ENCODE measurements around the gene SRMS.

DNA sequence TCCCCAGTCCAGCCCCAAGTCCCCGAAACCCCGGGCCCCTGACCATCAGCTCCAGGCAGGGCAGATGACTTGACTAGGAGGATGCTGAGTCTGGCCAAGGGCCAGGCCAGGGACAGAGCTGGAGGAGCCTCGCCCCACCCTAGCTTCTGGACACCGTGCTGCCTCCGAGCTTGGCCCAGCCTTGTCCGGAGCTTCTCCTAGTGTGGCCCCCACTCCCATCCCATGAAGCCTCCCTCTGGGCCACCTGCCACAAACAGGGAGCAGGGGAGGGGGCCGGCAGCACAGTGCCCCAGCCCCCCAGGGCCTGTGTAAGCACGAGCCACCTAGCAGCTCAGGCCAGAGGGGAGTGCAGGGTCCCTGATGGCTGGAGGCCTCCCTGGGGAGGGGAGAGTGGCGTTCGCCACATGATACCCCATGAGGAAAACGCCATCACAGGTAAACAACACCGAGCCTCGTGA lies 54.0 kb downstream of the SRMS start:
- TF ChIP-seq, protein P1, sequence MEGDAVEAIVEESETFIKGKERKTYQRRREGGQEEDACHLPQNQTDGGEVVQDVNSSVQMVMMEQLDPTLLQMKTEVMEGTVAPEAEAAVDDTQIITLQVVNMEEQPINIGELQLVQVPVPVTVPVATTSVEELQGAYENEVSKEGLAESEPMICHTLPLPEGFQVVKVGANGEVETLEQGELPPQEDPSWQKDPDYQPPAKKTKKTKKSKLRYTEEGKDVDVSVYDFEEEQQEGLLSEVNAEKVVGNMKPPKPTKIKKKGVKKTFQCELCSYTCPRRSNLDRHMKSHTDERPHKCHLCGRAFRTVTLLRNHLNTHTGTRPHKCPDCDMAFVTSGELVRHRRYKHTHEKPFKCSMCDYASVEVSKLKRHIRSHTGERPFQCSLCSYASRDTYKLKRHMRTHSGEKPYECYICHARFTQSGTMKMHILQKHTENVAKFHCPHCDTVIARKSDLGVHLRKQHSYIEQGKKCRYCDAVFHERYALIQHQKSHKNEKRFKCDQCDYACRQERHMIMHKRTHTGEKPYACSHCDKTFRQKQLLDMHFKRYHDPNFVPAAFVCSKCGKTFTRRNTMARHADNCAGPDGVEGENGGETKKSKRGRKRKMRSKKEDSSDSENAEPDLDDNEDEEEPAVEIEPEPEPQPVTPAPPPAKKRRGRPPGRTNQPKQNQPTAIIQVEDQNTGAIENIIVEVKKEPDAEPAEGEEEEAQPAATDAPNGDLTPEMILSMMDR (IDR thresholded peaks at IDR 0.05) = no peak
- TF ChIP-seq EZH2 (IDR thresholded peaks at IDR 0.05; ENCODE audit: borderline replicate concordance, insufficient read depth, low read depth, low read length, poor library complexity, severe bottlenecking) = no peak
